ENCODE measurements around the gene KCTD16.

Gene KCTD16

GRCh38 chr5:144403817-144404420 lies 233.2 kb downstream of the KCTD16 start:
- DNase-seq (ENCODE audit: low read depth in 2 of 2), result no peak

- DNase-seq (ENCODE audit: low read depth in 2 of 2), result no peak
These were observed 234.0 kb downstream of the KCTD16 start for GRCh38 chr5:144404672-144405071.

- no peak for DNase-seq (ENCODE audit: low read depth in 2 of 2)
These were observed 235.3 kb downstream of the KCTD16 start for GRCh38 chr5:144405991-144406390.

- DNase-seq (ENCODE audit: low read depth in 2 of 2), result no peak
These were observed 235.8 kb downstream of the KCTD16 start for GRCh38 chr5:144406442-144406841.

- no peak for DNase-seq (ENCODE audit: low read depth in 2 of 2)
These were observed 243.7 kb downstream of the KCTD16 start for GRCh38 chr5:144414202-144415029.

- DNase-seq (ENCODE audit: low read depth in 2 of 2), result no peak
These were observed 245.5 kb downstream of the KCTD16 start for GRCh38 chr5:144416196-144416595.

GRCh38 chr5:144418719-144419118 lies 248.0 kb downstream of the KCTD16 start:
- DNase-seq (ENCODE audit: low read depth in 2 of 2), result no peak

- no peak for DNase-seq (ENCODE audit: low read depth in 2 of 2)
These were observed 250.7 kb downstream of the KCTD16 start for GRCh38 chr5:144421411-144421810.

GRCh38 chr5:144422018-144422727 lies 251.5 kb downstream of the KCTD16 start:
- DNase-seq (ENCODE audit: low read depth in 2 of 2), result no peak

GRCh38 chr5:144427866-144428265 lies 257.2 kb downstream of the KCTD16 start:
- no peak for DNase-seq (ENCODE audit: low read depth in 2 of 2)

GRCh38 chr5:144428326-144428725 lies 257.7 kb downstream of the KCTD16 start:
- DNase-seq (ENCODE audit: low read depth in 2 of 2), result no peak

GRCh38 chr5:144429405-144429804 lies 258.7 kb downstream of the KCTD16 start:
- DNase-seq (ENCODE audit: low read depth in 2 of 2), result no peak

GRCh38 chr5:144429905-144430304 lies 259.2 kb downstream of the KCTD16 start:
- no peak for DNase-seq (ENCODE audit: low read depth in 2 of 2)

- no peak for DNase-seq (ENCODE audit: low read depth in 2 of 2)
These were observed 262.6 kb downstream of the KCTD16 start for GRCh38 chr5:144433140-144433822.

GRCh38 chr5:144433893-144434292 lies 263.2 kb downstream of the KCTD16 start:
- DNase-seq (ENCODE audit: low read depth in 2 of 2), result no peak

GRCh38 chr5:144436007-144436406 lies 265.3 kb downstream of the KCTD16 start:
- no peak for DNase-seq (ENCODE audit: low read depth in 2 of 2)

GRCh38 chr5:144438237-144438636 lies 267.6 kb downstream of the KCTD16 start:
- DNase-seq (ENCODE audit: low read depth in 2 of 2), result no peak

- DNase-seq (ENCODE audit: low read depth in 2 of 2), result no peak
These were observed 277.8 kb downstream of the KCTD16 start for GRCh38 chr5:144448457-144448856.

GRCh38 chr5:144451187-144451973 lies 280.7 kb downstream of the KCTD16 start:
- no peak for DNase-seq (ENCODE audit: low read depth in 2 of 2)

- no peak for DNase-seq (ENCODE audit: low read depth in 2 of 2)
These were observed 283.1 kb downstream of the KCTD16 start for GRCh38 chr5:144453753-144454152.

- no peak for DNase-seq (ENCODE audit: low read depth in 2 of 2)
These were observed 286.5 kb downstream of the KCTD16 start for GRCh38 chr5:144457160-144457559.

Data from stimulated activated CD8-positive, alpha-beta memory T cell treated with anti-CD3 and anti-CD28 coated beads, Interleukin-2, amount 100 ng/mL, for 1 hour (primary cell).